GM23248 (cell line): Measurements from ENCODE around the gene AFAP1. TPM values are rescaled to one million over a fixed set of nuclear protein-coding genes. Genes with fewer than 3 reads are reported as not detected.
A peak's percentile ranks its signal among the peaks of the same experiment; 100 is the strongest.

Source experiments
- DNase-seq: peaks from one replicate; pipeline ENCODE4 v3.0.0-alpha.2; 2015
- H2AFZ ChIP-seq: fragments of 200-600 bp; sonication (generic); 2 replicates; pipeline ENCODE4 v1.6.1; 2016; ENCODE audit warnings: antibody characterized with exemption
- H3F3A ChIP-seq: fragments of 200-600 bp; sonication (generic); 2 replicates; pipeline ENCODE4 v1.6.1; 2016; ENCODE audit warnings: mild to moderate bottlenecking, antibody characterized with exemption, mixed run types; ENCODE audit not compliant: insufficient read depth
- H3K27ac ChIP-seq: fragments of 200-600 bp; sonication (generic); 2 replicates; pipeline ENCODE4 v1.5.1; 2016; ENCODE audit warnings: mild to moderate bottlenecking
- H3K27me3 ChIP-seq: fragments of 200-600 bp; sonication (generic); replicated peaks from 2 replicates; pipeline ENCODE4 v1.6.1; 2016; ENCODE audit warnings: mild to moderate bottlenecking; ENCODE audit not compliant: insufficient read depth
- H3K36me3 ChIP-seq: fragments of 200-600 bp; sonication (generic); 2 replicates; pipeline ENCODE4 v1.6.1; 2016; ENCODE audit warnings: low read depth, mild to moderate bottlenecking
- H3K4me1 ChIP-seq: fragments of 200-600 bp; sonication (generic); 2 replicates; pipeline ENCODE4 v1.6.1; 2016; ENCODE audit warnings: mild to moderate bottlenecking; ENCODE audit not compliant: insufficient read depth
- H3K4me2 ChIP-seq: fragments of 200-600 bp; sonication (generic); one replicate; pipeline ENCODE4 v1.6.1; 2016; ENCODE audit warnings: mild to moderate bottlenecking; ENCODE audit not compliant: unreplicated experiment
- H3K4me3 ChIP-seq: fragments of 200-600 bp; sonication (generic); 2 replicates; pipeline ENCODE4 v1.5.1; 2016; ENCODE audit warnings: mild to moderate bottlenecking
- H3K79me2 ChIP-seq: fragments of 200-600 bp; sonication (generic); 2 replicates; pipeline ENCODE4 v1.6.1; 2016; ENCODE audit warnings: mild to moderate bottlenecking; ENCODE audit not compliant: insufficient read depth
- H3K9ac ChIP-seq: fragments of 200-600 bp; sonication (generic); 2 replicates; pipeline ENCODE4 v1.6.1; 2016; ENCODE audit warnings: mild to moderate bottlenecking
- H3K9me2 ChIP-seq: fragments of 200-600 bp; sonication (generic); 2 replicates; pipeline ENCODE4 v1.6.1; 2016; ENCODE audit warnings: mixed run types, mild to moderate bottlenecking, moderate library complexity; ENCODE audit not compliant: insufficient read depth
- H3K9me3 ChIP-seq: fragments of 200-600 bp; sonication (generic); one replicate; pipeline ENCODE4 v1.6.1; 2017; ENCODE audit warnings: low read depth
- H4K20me1 ChIP-seq: fragments of 200-600 bp; sonication (generic); 2 replicates; pipeline ENCODE4 v1.6.0; 2016; ENCODE audit not compliant: insufficient read depth
- EZH2 ChIP-seq: fragments of 200-600 bp; sonication (generic); IDR thresholded peaks from 2 replicates; pipeline ENCODE4 v1.6.1; 2018; ENCODE audit warnings: antibody characterized with exemption, mild to moderate bottlenecking; ENCODE audit not compliant: insufficient read depth, poor library complexity, severe bottlenecking
- EZH2phosphoT487 ChIP-seq: fragments of 200-600 bp; sonication (generic); IDR thresholded peaks from 2 replicates; pipeline ENCODE4 v1.6.1; 2018; ENCODE audit warnings: antibody characterized with exemption, moderate library complexity, mild to moderate bottlenecking, low read depth; ENCODE audit not compliant: insufficient read depth
- WGBS, 2 experiments: methylation state at CpG; one replicate each; pipeline ENCODE4 v1.1.6; 2015 to 2017; ENCODE audit warnings: low lambda C conversion rate in 2 of 2, low coverage in 1 of 2; ENCODE audit errors: missing lambda C conversion rate in 2 of 2; 5-methylcytosine and 5-hydroxymethylcytosine counted together
- in situ Hi-C: fragments of 300-500 bp; cut with MboI; formaldehyde crosslinking; loops from 2 replicates; pipeline ENCODE4 v1.15.0; 2020
- polyA plus RNA-seq: library from polyadenylated mRNA; unstranded; fragments of >200 nt; fragmentation: Nextera tagmentation; extraction: Ambion mirVana; gene quantifications from 2 replicates; pipeline ENCODE4 v1.2.1, GENCODE V29; 2016
- total RNA-seq: library from RNA; depleted of rRNA; stranded (reverse); fragments of >200 nt; shearing (Covaris generic); gene quantifications from 2 replicates; pipeline ENCODE4 v1.2.3, GENCODE V29; 2014

Gene AFAP1
- total and polyA plus RNA-seq, 2 experiments from 2014 or later: 54.4 to 103 TPM

GRCh38 chr4:7877176-7877575, 62.5 kb downstream of the AFAP1 start:
- H3K9ac ChIP-seq: peak overlapping the region; percentile 36; the same call in 1 of the 2 replicates
- in situ Hi-C loops: no loop called here
- peaks cover 98% of the 10 kb centered on the region for H3K79me2 ChIP-seq
- peak overlapping the region; percentile 76 for H3K4me2 ChIP-seq
- H3F3A ChIP-seq: peaks cover 60% of the 10 kb centered on the region
- no peaks in the 10 kb centered on the region for H3K36me3 ChIP-seq
- no peaks in the 10 kb centered on the region for H3K27me3 ChIP-seq
- DNase-seq: no peak
- no peak overlapping the region for H3K4me3 ChIP-seq
- no peaks in the 10 kb centered on the region for H3K9me3 ChIP-seq
- H3K9me2 ChIP-seq: no peaks in the 10 kb centered on the region
- peak overlapping the region; percentile 35; the same call in 1 of the 2 replicates for H3K27ac ChIP-seq
- H4K20me1 ChIP-seq: peaks cover 6% of the 10 kb centered on the region; the same call in 1 of the 2 replicates
- peaks cover 72% of the 10 kb centered on the region for H3K4me1 ChIP-seq
- H2AFZ ChIP-seq: no peak overlapping the region
- no peak for TF ChIP-seq EZH2phosphoT487
- no peak for TF ChIP-seq EZH2
- 82 to 84% methylated on average over 6 of the region's 6 CpGs for WGBS, 2 experiments

GRCh38 chr4:7876201-7876875, 63.3 kb downstream of the AFAP1 start:
- peak; percentile 76 for DNase-seq
- Histone ChIP-seq H3K79me2 (peaks cover 97% of the 10 kb centered on the region), H3K27ac (peak overlapping the region; percentile 35), H3K36me3 (no peaks in the 10 kb centered on the region), H3K4me1 (peaks cover 76% of the 10 kb centered on the region), H4K20me1 (peaks cover 6% of the 10 kb centered on the region; the same call in 1 of the 2 replicates), H3K4me2 (peak overlapping the region; percentile 76), H2AFZ (no peak overlapping the region), H3F3A (peaks cover 68% of the 10 kb centered on the region), H3K4me3 (peak overlapping the region; percentile 56), H3K9ac (peak overlapping the region; percentile 36), H3K27me3 (no peaks in the 10 kb centered on the region), H3K9me2 (no peaks in the 10 kb centered on the region), H3K9me3 (no peaks in the 10 kb centered on the region)
- WGBS, 2 experiments: 22 to 23% methylated on average over 15 of the region's 15 CpGs
- in situ Hi-C loops: no loop called here
- TF ChIP-seq EZH2phosphoT487 (no peak), EZH2 (no peak)

DNA sequence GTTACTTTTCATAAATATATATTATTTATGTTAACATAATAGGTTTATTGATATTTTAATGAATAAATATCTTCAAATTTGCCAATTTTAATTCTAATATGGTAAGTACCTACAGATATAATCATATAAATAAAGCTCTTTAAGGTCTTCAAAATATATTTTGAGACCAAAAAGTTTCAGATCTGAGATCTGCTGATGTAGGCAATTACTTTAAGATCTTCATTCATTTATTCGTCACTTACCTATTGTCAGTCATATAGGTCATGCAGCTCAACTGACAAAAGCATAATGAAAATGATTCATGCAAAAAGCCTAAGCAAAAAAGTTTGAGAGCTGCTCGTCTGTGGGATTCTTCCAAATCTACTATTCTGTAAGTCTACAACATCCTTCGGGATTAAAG, 64.8 kb downstream of the AFAP1 start:
- Histone ChIP-seq H3K27ac (no peak overlapping the region), H3K4me3 (no peak overlapping the region), H3K79me2 (peaks cover 97% of the 10 kb centered on the region), H2AFZ (no peak overlapping the region), H3K4me1 (peaks cover 86% of the 10 kb centered on the region), H3K9ac (no peak overlapping the region), H3K9me3 (no peaks in the 10 kb centered on the region), H3K27me3 (no peaks in the 10 kb centered on the region), H3F3A (peaks cover 83% of the 10 kb centered on the region), H3K36me3 (0 out of 2 replicates have a peak, but pooled peaks cover 8% of the 10 kb centered on the region), H4K20me1 (peaks cover 6% of the 10 kb centered on the region; the same call in 1 of the 2 replicates), H3K9me2 (no peaks in the 10 kb centered on the region), H3K4me2 (no peak overlapping the region)
- in situ Hi-C loops: no loop called here
- TF ChIP-seq EZH2phosphoT487 (no peak), EZH2 (no peak)
- no peak for DNase-seq
- 92% methylated on average over 3 of the region's 3 CpGs for WGBS, 2 experiments

DNA sequence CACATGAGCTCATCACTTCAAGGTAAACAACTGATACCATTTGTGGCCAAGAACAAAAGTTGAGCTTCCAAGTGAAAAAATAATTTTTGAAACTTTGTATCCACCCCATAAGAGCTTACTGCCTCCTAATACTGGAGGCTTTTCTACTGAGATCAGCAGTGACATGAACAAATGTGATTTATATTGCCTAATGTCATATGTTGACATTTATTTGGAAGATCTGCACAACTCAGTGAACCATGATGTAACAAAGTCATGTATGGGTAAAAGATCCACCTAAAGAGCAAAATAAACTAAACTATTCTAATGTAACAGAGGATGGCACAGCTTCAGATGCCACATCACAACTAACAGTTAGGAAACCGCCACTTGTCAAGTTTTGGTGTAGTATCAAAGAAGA, 65.8 kb downstream of the AFAP1 start:
- 100% methylated on average over 1 of the region's 1 CpG for WGBS, 2 experiments
- Histone ChIP-seq H2AFZ (no peak overlapping the region), H3K4me1 (peaks cover 86% of the 10 kb centered on the region), H3K4me2 (no peak overlapping the region), H3K27ac (peak overlapping the region; percentile 21), H3K9ac (no peak overlapping the region), H3K36me3 (peaks cover 9% of the 10 kb centered on the region; the same call in 1 of the 2 replicates), H3K9me3 (no peaks in the 10 kb centered on the region), H3F3A (peaks cover 87% of the 10 kb centered on the region), H3K79me2 (peaks cover 97% of the 10 kb centered on the region), H3K27me3 (no peaks in the 10 kb centered on the region), H3K9me2 (no peaks in the 10 kb centered on the region), H4K20me1 (peaks cover 6% of the 10 kb centered on the region; the same call in 1 of the 2 replicates), H3K4me3 (no peak overlapping the region)
- no peak for TF ChIP-seq EZH2phosphoT487
- no peak for TF ChIP-seq EZH2
- in situ Hi-C loops: no loop called here
- no peak for DNase-seq
